Liver (tissue), 9 donors: ENCODE results near the gene CDH23. TPM values are rescaled to one million over a fixed set of nuclear protein-coding genes. Genes with fewer than 3 reads are reported as not detected.

Experiments
- DNase-seq: peaks from one replicate; pipeline ENCODE4 v3.0.0-alpha.2; 2017; ENCODE audit warnings: low spot score
- H3K27ac ChIP-seq, 2 donors: one replicate each; pipeline ENCODE4 v1.7.0; 2013; ENCODE audit warnings: inconsistent platforms in 2 of 2, low read length in 2 of 2, control low read depth in 1 of 2, low read depth in 1 of 2, mild to moderate bottlenecking in 1 of 2
- H3K27me3 ChIP-seq, 4 donors: one replicate each; pipeline versions ENCODE4 v1.6.1 to v1.7.0; 2013; ENCODE audit warnings: low read length in 3 of 4, inconsistent platforms in 1 of 4, mild to moderate bottlenecking in 1 of 4, moderate library complexity in 1 of 4; ENCODE audit not compliant: control insufficient read depth in 4 of 4, insufficient read depth in 4 of 4
- H3K36me3 ChIP-seq, 4 donors: one replicate each; pipeline versions ENCODE4 v1.6.1 to v1.7.0; 2013; ENCODE audit warnings: low read length in 3 of 4, mild to moderate bottlenecking in 3 of 4, low read depth in 1 of 4, moderate library complexity in 1 of 4; ENCODE audit not compliant: control insufficient read depth in 4 of 4, insufficient read depth in 3 of 4
- H3K4me1 ChIP-seq, 4 donors: one replicate each; pipeline versions ENCODE4 v1.6.1 to v1.7.0; 2013; ENCODE audit warnings: low read length in 3 of 4, mild to moderate bottlenecking in 3 of 4, moderate library complexity in 1 of 4; ENCODE audit not compliant: control insufficient read depth in 4 of 4, insufficient read depth in 4 of 4
- H3K4me3 ChIP-seq, 3 donors: one replicate each; pipeline versions ENCODE4 v1.6.1 to v1.7.0; 2013; ENCODE audit warnings: low read length in 3 of 3, control low read depth in 1 of 3, low read depth in 1 of 3, mild to moderate bottlenecking in 1 of 3
- H3K9ac ChIP-seq, 2 donors: one replicate each; pipeline ENCODE4 v1.7.0; 2013; ENCODE audit warnings: low read length in 2 of 2, mild to moderate bottlenecking in 2 of 2, moderate library complexity in 2 of 2, control low read depth in 1 of 2, low read depth in 1 of 2
- H3K9me3 ChIP-seq, 4 donors: one replicate each; pipeline versions ENCODE4 v1.6.1 to v1.7.0; 2013; ENCODE audit warnings: low read length in 3 of 4; ENCODE audit not compliant: control insufficient read depth in 4 of 4
- ATF3 ChIP-seq: IDR thresholded peaks from 2 replicates; pipeline ENCODE4 v1.6.1; 2016; ENCODE audit warnings: antibody characterized with exemption
- EGR1 ChIP-seq, 2 donors: IDR thresholded peaks; 2 replicates each; pipeline ENCODE4 v1.6.1; 2016 to 2018; ENCODE audit warnings: antibody characterized with exemption in 2 of 2, low read depth in 2 of 2
- FOXA2 ChIP-seq: IDR thresholded peaks from 2 replicates; pipeline ENCODE4 v1.6.1; 2016; ENCODE audit warnings: antibody characterized with exemption
- HNF4A ChIP-seq, 2 donors: conservative IDR thresholded peaks; 2 replicates each; pipeline ENCODE4 v1.6.1; 2016; ENCODE audit warnings: antibody characterized with exemption in 2 of 2, mild to moderate bottlenecking in 2 of 2
- JUND ChIP-seq, 2 donors: IDR thresholded peaks; 2 replicates each; pipeline ENCODE4 v1.6.1; 2016; ENCODE audit warnings: antibody characterized with exemption in 2 of 2
- MAX ChIP-seq: IDR thresholded peaks from 2 replicates; pipeline ENCODE4 v1.6.1; 2016; ENCODE audit warnings: antibody characterized with exemption
- NR2F2 ChIP-seq: IDR thresholded peaks from 2 replicates; pipeline ENCODE4 v1.6.1; 2016; ENCODE audit warnings: antibody characterized with exemption
- RAD21 ChIP-seq, 2 donors: IDR thresholded peaks; 2 replicates each; pipeline ENCODE4 v1.6.1; 2016; ENCODE audit warnings: antibody characterized with exemption in 2 of 2, mild to moderate bottlenecking in 2 of 2
- REST ChIP-seq: IDR thresholded peaks from 2 replicates; pipeline ENCODE4 v1.6.1; 2016; ENCODE audit warnings: antibody characterized with exemption, mild to moderate bottlenecking
- RXRA ChIP-seq, 2 donors: IDR thresholded peaks; 2 replicates each; pipeline ENCODE4 v1.6.1; 2017 to 2018; ENCODE audit warnings: antibody characterized with exemption in 2 of 2, mild to moderate bottlenecking in 1 of 2
- SP1 ChIP-seq: IDR thresholded peaks from 2 replicates; pipeline ENCODE4 v1.6.1; 2018; ENCODE audit warnings: antibody characterized with exemption, mild to moderate bottlenecking
- TAF1 ChIP-seq: conservative IDR thresholded peaks from 2 replicates; pipeline ENCODE4 v1.6.1; 2016; ENCODE audit warnings: antibody characterized with exemption, mild to moderate bottlenecking
- YY1 ChIP-seq: IDR thresholded peaks from 2 replicates; pipeline ENCODE4 v1.6.1; 2016; ENCODE audit warnings: antibody characterized with exemption, mild to moderate bottlenecking
- ZBTB33 ChIP-seq: IDR thresholded peaks from 2 replicates; pipeline ENCODE4 v1.6.1; 2016; ENCODE audit warnings: antibody characterized with exemption
- WGBS: extraction: QIAGEN DNeasy Blood & Tissue Kit; methylation state at CpG from one replicate; pipeline ENCODE4 v1.1.7; 2013; 5-methylcytosine and 5-hydroxymethylcytosine counted together
- polyA plus RNA-seq, 2 donors: library from polyadenylated mRNA; stranded (reverse) in 1 of 2; unstranded in 1 of 2; fragments of 200-250 nt in 1 of 2; fragments of >200 nt in 1 of 2; fragmentation: Nextera tagmentation in 1 of 2; extraction: Ambion mirVana in 1 of 2; gene quantifications; one replicate each; pipeline versions ENCODE4 v1.2.1 to v1.2.3, GENCODE V29; 2013 to 2015
- total RNA-seq, 2 donors: library from RNA; depleted of rRNA; stranded (reverse); fragments of >200 nt; gene quantifications; one replicate each; pipeline ENCODE4 v1.2.3, GENCODE V29; 2014
- donor health status: healthy.
- donor health status: healthy.
- donor health status: healthy.
- donor health status: healthy.
- donor health status: healthy.

Gene CDH23
- total and polyA plus RNA-seq, 4 donors = 1.5 to 4.7 (median 3.4) TPM

- Histone ChIP-seq H3K9ac (no peak overlapping the region), H3K36me3 (no peaks in the 10 kb centered on the region), H3K9me3 (no peaks in the 10 kb centered on the region), H3K4me3 (no peak overlapping the region), H3K27me3 (no peaks in the 10 kb centered on the region), H3K4me1 (peaks cover 6 to 16% (median 10%) of the 10 kb centered on the region in 4 donors), H3K27ac (peak overlapping the region; percentile 61 to 70)
- TF ChIP-seq FOXA2 (no peak), JUND (IDR thresholded peaks at IDR 0.05) (peak; percentile 41 to 60), ZBTB33 (no peak), REST (no peak), RXRA (IDR thresholded peaks at IDR 0.05) (peak; percentile 47 to 72), NR2F2 (peak; percentile 88), ATF3 (no peak), SP1 (peak; percentile 29)
- WGBS = 35% methylated on average over 10 of the region's 10 CpGs
- peak; percentile 82 for DNase-seq
Observed at GRCh38 chr10:71766717-71767419, 370.1 kb downstream of the CDH23 start.

GRCh38 chr10:71767420-71768035, 370.8 kb downstream of the CDH23 start:
- DNase-seq = no peak
- 55% methylated on average over 10 of the region's 10 CpGs for WGBS
- Histone ChIP-seq H3K9ac (no peak overlapping the region), H3K27me3 (no peaks in the 10 kb centered on the region), H3K4me1 (peaks cover 6 to 16% (median 10%) of the 10 kb centered on the region in 4 donors), H3K36me3 (no peaks in the 10 kb centered on the region), H3K4me3 (no peak overlapping the region), H3K9me3 (no peaks in the 10 kb centered on the region), H3K27ac (peak overlapping the region; percentile 61 to 70)
- TF ChIP-seq RXRA (IDR thresholded peaks at IDR 0.05) (peak in 1 of 2 donors; percentile 17), MAX (no peak), YY1 (no peak), EGR1 (IDR thresholded peaks at IDR 0.05; ENCODE audit: low read depth in 2 of 2) (no peak), TAF1 (no peak), JUND (IDR thresholded peaks at IDR 0.05) (no peak), RAD21 (IDR thresholded peaks at IDR 0.05) (no peak), NR2F2 (peak; percentile 73), HNF4A (conservative IDR thresholded peaks at IDR 0.05) (peak in 1 of 2 donors; percentile 41)
